Middle frontal gyrus (tissue), 1 donor: ENCODE results near the gene MYO15A.

ENCODE experiments used
- DNase-seq: peaks from one replicate; pipeline ENCODE4 v3.0.0-alpha.2; 2015; ENCODE audit warnings: low spot score; ENCODE audit errors: extremely low spot score

The MYO15A gene

GRCh38 chr17:18108401-18109312, at the start of gene MYO15A:
MYO15A (plus strand) TSS chr17:18108756; CDS start chr17:18118801, 10,045 bp downstream.
- no peak for DNase-seq

GRCh38 chr17:18059283-18059682, 49.3 kb upstream of the MYO15A start:
- DNase-seq, result no peak

GRCh38 chr17:18064053-18064452, 44.5 kb upstream of the MYO15A start:
- no peak for DNase-seq

GRCh38 chr17:18065546-18065945, 43.0 kb upstream of the MYO15A start:
- no peak for DNase-seq

- DNase-seq, result no peak
Measured at GRCh38 chr17:18066866-18067265, 41.7 kb upstream of the MYO15A start.

GRCh38 chr17:18069101-18069500, 39.5 kb upstream of the MYO15A start:
- DNase-seq, result no peak

GRCh38 chr17:18070861-18071340, 37.7 kb upstream of the MYO15A start:
- DNase-seq, result no peak

GRCh38 chr17:18071751-18072150, 36.8 kb upstream of the MYO15A start:
- no peak for DNase-seq

GRCh38 chr17:18074566-18075272, 33.8 kb upstream of the MYO15A start:
- DNase-seq, result no peak

GRCh38 chr17:18076936-18077335, 31.6 kb upstream of the MYO15A start:
- no peak for DNase-seq

GRCh38 chr17:18079543-18079942, 29.0 kb upstream of the MYO15A start:
- no peak for DNase-seq

- DNase-seq, result no peak
Measured at GRCh38 chr17:18084256-18084655, 24.3 kb upstream of the MYO15A start.

GRCh38 chr17:18087610-18088491, 20.7 kb upstream of the MYO15A start, which contains the start of gene DRG2:
DRG2 (plus strand) TSS chr17:18087948; CDS start chr17:18088024, 76 bp downstream.
- DNase-seq, result peak; percentile 84

GRCh38 chr17:18089613-18090012, 18.9 kb upstream of the MYO15A start:
- DNase-seq, result no peak

- no peak for DNase-seq
Measured at GRCh38 chr17:18093616-18094408, 14.7 kb upstream of the MYO15A start.

GRCh38 chr17:18094409-18094807, 14.1 kb upstream of the MYO15A start:
- DNase-seq, result no peak

GRCh38 chr17:18099516-18099915, 9.0 kb upstream of the MYO15A start:
- no peak for DNase-seq

- no peak for DNase-seq
Measured at GRCh38 chr17:18100616-18101015, 7.9 kb upstream of the MYO15A start.

GRCh38 chr17:18101828-18102227, 6.7 kb upstream of the MYO15A start:
- DNase-seq, result no peak

GRCh38 chr17:18102640-18103039, 5.9 kb upstream of the MYO15A start:
- no peak for DNase-seq
